Endothelial cell (in vitro differentiated cells): ENCODE measurements around the gene BCAS4. TPM values are rescaled to one million over a fixed set of nuclear protein-coding genes. Genes with fewer than 3 reads are reported as not detected.

ENCODE experiments used
- DNase-seq: peaks from one replicate; pipeline ENCODE4 v3.0.0; 2021; ENCODE audit warnings: low spot score
- H3K27ac Mint-ChIP-seq: one replicate; pipeline ENCODE4 v1.8.0; 2021; ENCODE audit warnings: mixed read lengths, inconsistent platforms; ENCODE audit not compliant: unreplicated experiment
- H3K27me3 Mint-ChIP-seq: one replicate; pipeline ENCODE4 v1.8.0; 2021; ENCODE audit warnings: mild to moderate bottlenecking, moderate library complexity, mixed read lengths, inconsistent platforms; ENCODE audit not compliant: unreplicated experiment
- H3K36me3 Mint-ChIP-seq: one replicate; pipeline ENCODE4 v1.8.0; 2021; ENCODE audit warnings: mild to moderate bottlenecking, low read depth, mixed read lengths, inconsistent platforms; ENCODE audit not compliant: unreplicated experiment
- H3K4me1 Mint-ChIP-seq: one replicate; pipeline ENCODE4 v1.8.0; 2021; ENCODE audit warnings: mild to moderate bottlenecking, mixed read lengths, inconsistent platforms; ENCODE audit not compliant: unreplicated experiment
- H3K4me3 Mint-ChIP-seq: one replicate; pipeline ENCODE4 v1.8.0; 2021; ENCODE audit warnings: mild to moderate bottlenecking, mixed read lengths, inconsistent platforms; ENCODE audit not compliant: unreplicated experiment
- H3K9me3 Mint-ChIP-seq: one replicate; pipeline ENCODE4 v1.8.0; 2021; ENCODE audit warnings: mixed read lengths, inconsistent platforms; ENCODE audit not compliant: unreplicated experiment
- total RNA-seq: library from RNA; stranded (reverse); fragmentation: NEBNext Ultra II Directional; extraction: Animal tissue kit (Norgen Biotek cat#: 25700); gene quantifications from one replicate; pipeline ENCODE4 v1.2.1, GENCODE V29; 2021; ENCODE audit not compliant: unreplicated experiment
- TF ChIP-seq, protein P1 (sequence below): fragments of 200-600 bp; sonication (generic); IDR thresholded peaks from one replicate; pipeline ENCODE4 v1.5.0; 2021; ENCODE audit warnings: antibody characterized with exemption; ENCODE audit not compliant: unreplicated experiment

BCAS4 gene
- total RNA-seq, 1 donor from 2014 or later = 7.6 TPM

GRCh38 chr20:50783903-50784302 lies 11.0 kb upstream of the BCAS4 start:
- Mint-ChIP-seq H3K4me1 (no peaks in the 10 kb centered on the region), H3K4me3 (no peak overlapping the region), H3K9me3 (no peaks in the 10 kb centered on the region), H3K36me3 (no peaks in the 10 kb centered on the region), H3K27me3 (no peaks in the 10 kb centered on the region), H3K27ac (no peak overlapping the region)
- TF ChIP-seq, protein P1, sequence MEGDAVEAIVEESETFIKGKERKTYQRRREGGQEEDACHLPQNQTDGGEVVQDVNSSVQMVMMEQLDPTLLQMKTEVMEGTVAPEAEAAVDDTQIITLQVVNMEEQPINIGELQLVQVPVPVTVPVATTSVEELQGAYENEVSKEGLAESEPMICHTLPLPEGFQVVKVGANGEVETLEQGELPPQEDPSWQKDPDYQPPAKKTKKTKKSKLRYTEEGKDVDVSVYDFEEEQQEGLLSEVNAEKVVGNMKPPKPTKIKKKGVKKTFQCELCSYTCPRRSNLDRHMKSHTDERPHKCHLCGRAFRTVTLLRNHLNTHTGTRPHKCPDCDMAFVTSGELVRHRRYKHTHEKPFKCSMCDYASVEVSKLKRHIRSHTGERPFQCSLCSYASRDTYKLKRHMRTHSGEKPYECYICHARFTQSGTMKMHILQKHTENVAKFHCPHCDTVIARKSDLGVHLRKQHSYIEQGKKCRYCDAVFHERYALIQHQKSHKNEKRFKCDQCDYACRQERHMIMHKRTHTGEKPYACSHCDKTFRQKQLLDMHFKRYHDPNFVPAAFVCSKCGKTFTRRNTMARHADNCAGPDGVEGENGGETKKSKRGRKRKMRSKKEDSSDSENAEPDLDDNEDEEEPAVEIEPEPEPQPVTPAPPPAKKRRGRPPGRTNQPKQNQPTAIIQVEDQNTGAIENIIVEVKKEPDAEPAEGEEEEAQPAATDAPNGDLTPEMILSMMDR = no peak
- DNase-seq = no peak

GRCh38 chr20:50784464-50784863 lies 10.4 kb upstream of the BCAS4 start:
- Mint-ChIP-seq H3K27ac (no peak overlapping the region), H3K27me3 (no peaks in the 10 kb centered on the region), H3K4me3 (no peak overlapping the region), H3K36me3 (no peaks in the 10 kb centered on the region), H3K9me3 (no peaks in the 10 kb centered on the region), H3K4me1 (no peaks in the 10 kb centered on the region)
- TF ChIP-seq, protein P1 = no peak
- no peak for DNase-seq

DNA sequence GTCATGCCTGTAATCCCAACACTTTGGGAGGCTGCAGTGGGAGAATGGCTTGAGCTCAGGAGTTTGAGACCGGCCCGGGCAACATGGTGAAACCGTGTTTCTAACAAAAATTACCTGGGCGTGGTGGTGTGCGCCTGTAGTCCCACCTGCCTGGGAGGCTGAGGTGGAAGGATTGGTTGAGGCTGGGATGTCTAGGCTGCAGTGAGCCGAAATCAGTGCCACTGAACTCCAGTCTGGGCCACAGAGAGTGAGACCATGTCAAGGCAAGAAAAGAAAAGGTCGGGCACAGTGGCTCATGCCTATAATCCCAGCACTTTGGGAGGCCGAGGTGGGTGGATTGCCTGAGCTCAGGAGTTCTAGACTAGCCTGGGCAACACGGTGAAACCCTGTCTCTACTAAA lies 8.2 kb upstream of the BCAS4 start:
- TF ChIP-seq, protein P1 = no peak
- DNase-seq = no peak
- no peaks in the 10 kb centered on the region for H3K4me1 Mint-ChIP-seq
- no peak overlapping the region for H3K27ac Mint-ChIP-seq
- no peaks in the 10 kb centered on the region for H3K9me3 Mint-ChIP-seq
- no peaks in the 10 kb centered on the region for H3K27me3 Mint-ChIP-seq
- no peaks in the 10 kb centered on the region for H3K36me3 Mint-ChIP-seq
- H3K4me3 Mint-ChIP-seq = no peak overlapping the region

GRCh38 chr20:50787181-50787580 lies 7.7 kb upstream of the BCAS4 start:
- no peaks in the 10 kb centered on the region for H3K4me1 Mint-ChIP-seq
- H3K36me3 Mint-ChIP-seq = no peaks in the 10 kb centered on the region
- TF ChIP-seq, protein P1 = no peak
- no peak overlapping the region for H3K4me3 Mint-ChIP-seq
- H3K27ac Mint-ChIP-seq = no peak overlapping the region
- H3K27me3 Mint-ChIP-seq = no peaks in the 10 kb centered on the region
- no peak for DNase-seq
- H3K9me3 Mint-ChIP-seq = no peaks in the 10 kb centered on the region

GRCh38 chr20:50788045-50788991 lies 6.5 kb upstream of the BCAS4 start:
- Mint-ChIP-seq H3K36me3 (no peaks in the 10 kb centered on the region), H3K27me3 (no peaks in the 10 kb centered on the region), H3K9me3 (no peaks in the 10 kb centered on the region), H3K27ac (no peak overlapping the region), H3K4me3 (no peak overlapping the region), H3K4me1 (no peaks in the 10 kb centered on the region)
- DNase-seq = no peak
- TF ChIP-seq, protein P1 = no peak
